IMR-90 (cell line): ENCODE measurements around the gene ZDHHC1. TPM values are rescaled to one million over a fixed set of nuclear protein-coding genes. Genes with fewer than 3 reads are reported as not detected.

Source experiments
- ATAC-seq: fragments of 200-7000 bp; cut with Tn5 transposase; 2 replicates; pipeline ENCODE4 v1.9.1; 2020; ENCODE audit warnings: low read depth, mild to moderate bottlenecking, moderate library complexity
- BruUV-seq: library from RNA; stranded (reverse); fragments of 400-500 nt; replicated peaks from 2 replicates; lab custom pipeline; 2021; lab: Mats Ljungman, UMichigan
- CTCF ChIA-PET: fragments of 300-600 bp; formaldehyde crosslinking; extraction: SDS; loops from one replicate; lab custom pipeline; 2021; ENCODE audit warnings: antibody characterized with exemption; lab: Yijun Ruan, JAX
- POLR2A ChIA-PET: fragments of 300-600 bp; sonication (Branson Sonifier 250); formaldehyde crosslinking; loops from one replicate; lab custom pipeline; 2022; ENCODE audit warnings: antibody characterized with exemption; ENCODE audit not compliant: unreplicated experiment; lab: Charles Lee
- DNase-seq: peaks from one replicate; pipeline ENCODE4 v3.0.0; 2013
- H2AFZ ChIP-seq: replicated peaks from 2 replicates; pipeline ENCODE3; 2013; ENCODE audit warnings: low read length, mild to moderate bottlenecking; ENCODE audit not compliant: poor library complexity
- H2AK5ac ChIP-seq: 2 replicates; pipeline ENCODE4 v1.6.1; 2013; ENCODE audit warnings: low read depth, low read length, inconsistent platforms
- H2AK9ac ChIP-seq: replicated peaks from 2 replicates; pipeline ENCODE3; 2013; ENCODE audit warnings: mild to moderate bottlenecking, low read depth, low read length, moderate library complexity; ENCODE audit not compliant: poor library complexity
- H2BK120ac ChIP-seq: 2 replicates; pipeline ENCODE4 v1.6.1; 2013; ENCODE audit warnings: low read depth, low read length, inconsistent platforms
- H2BK15ac ChIP-seq: 3 replicates; pipeline ENCODE4 v1.6.1; 2013; ENCODE audit warnings: low read depth, low read length, inconsistent platforms
- H2BK20ac ChIP-seq: 2 replicates; pipeline ENCODE4 v1.6.1; 2013; ENCODE audit warnings: low read depth, mild to moderate bottlenecking, inconsistent platforms, low read length, moderate library complexity
- H2BK5ac ChIP-seq: 2 replicates; pipeline ENCODE4 v1.6.1; 2013; ENCODE audit warnings: mild to moderate bottlenecking, low read depth, low read length, inconsistent platforms; ENCODE audit not compliant: poor library complexity, severe bottlenecking
- H3K14ac ChIP-seq: replicated peaks from 2 replicates; pipeline ENCODE4 v1.6.1; 2013; ENCODE audit warnings: low read depth, low read length, inconsistent platforms
- H3K18ac ChIP-seq: 2 replicates; pipeline ENCODE4 v1.6.1; 2013; ENCODE audit warnings: low read depth, low read length, control low read depth
- H3K23ac ChIP-seq: 2 replicates; pipeline ENCODE4 v1.6.1; 2013; ENCODE audit warnings: low read depth, low read length, inconsistent platforms
- H3K27ac ChIP-seq: 2 replicates; pipeline ENCODE4 v1.5.1; 2013; ENCODE audit warnings: mild to moderate bottlenecking, control low read depth, low read length; ENCODE audit not compliant: insufficient read depth
- H3K27me3 ChIP-seq: 2 replicates; pipeline ENCODE4 v1.6.1; 2013; ENCODE audit warnings: low read length; ENCODE audit not compliant: control insufficient read depth, insufficient read depth
- H3K36me3 ChIP-seq: 2 replicates; pipeline ENCODE4 v1.6.1; 2013; ENCODE audit warnings: low read length, mixed read lengths; ENCODE audit not compliant: control insufficient read depth, insufficient read depth
- H3K4ac ChIP-seq: 2 replicates; pipeline ENCODE4 v1.6.1; 2013; ENCODE audit warnings: low read depth, low read length, inconsistent platforms
- H3K4me1 ChIP-seq: 2 replicates; pipeline ENCODE4 v1.6.1; 2013; ENCODE audit warnings: low read length, mixed read lengths; ENCODE audit not compliant: control insufficient read depth, insufficient read depth
- H3K4me2 ChIP-seq: 2 replicates; pipeline ENCODE4 v1.6.1; 2013; ENCODE audit warnings: low read depth, mild to moderate bottlenecking, control low read depth, low read length, moderate library complexity
- H3K4me3 ChIP-seq: 2 replicates; pipeline ENCODE4 v1.5.1; 2013; ENCODE audit warnings: low read depth, mild to moderate bottlenecking, control low read depth, low read length, moderate library complexity; ENCODE audit not compliant: insufficient read depth
- H3K56ac ChIP-seq: 2 replicates; pipeline ENCODE4 v1.6.1; 2013; ENCODE audit warnings: low read length, inconsistent platforms; ENCODE audit not compliant: insufficient read depth; ENCODE audit errors: extremely low read depth
- H3K79me1 ChIP-seq, 2 experiments: 2 replicates each; pipeline ENCODE4 v1.6.1; 2013; ENCODE audit warnings: low read length in 2 of 2, inconsistent platforms in 1 of 2, low read depth in 1 of 2
- H3K9ac ChIP-seq: 2 replicates; pipeline ENCODE4 v1.6.1; 2013; ENCODE audit warnings: low read depth, low read length, control low read depth
- H3K9me1 ChIP-seq: 2 replicates; pipeline ENCODE4 v1.6.1; 2013; ENCODE audit warnings: low read length, inconsistent platforms; ENCODE audit not compliant: insufficient read depth
- H3K9me3 ChIP-seq: 2 replicates; pipeline ENCODE4 v1.6.1; 2013; ENCODE audit warnings: low read length; ENCODE audit not compliant: control insufficient read depth, insufficient read depth
- H4K20me1 ChIP-seq: 2 replicates; pipeline ENCODE4 v1.6.1; 2013; ENCODE audit warnings: low read length, inconsistent platforms; ENCODE audit not compliant: insufficient read depth
- H4K5ac ChIP-seq: 2 replicates; pipeline ENCODE4 v1.6.1; 2013; ENCODE audit warnings: mild to moderate bottlenecking, low read depth, low read length, control low read depth
- H4K8ac ChIP-seq, 2 experiments: 2 replicates each; pipeline ENCODE4 v1.6.1; 2013; ENCODE audit warnings: low read depth in 2 of 2, low read length in 2 of 2, control low read depth in 1 of 2, inconsistent platforms in 1 of 2
- H4K91ac ChIP-seq: 2 replicates; pipeline ENCODE4 v1.6.1; 2013; ENCODE audit warnings: low read depth, low read length, inconsistent platforms; ENCODE audit not compliant: insufficient read depth
- BHLHE40 ChIP-seq: fragments of 150-350 bp; IDR thresholded peaks from 2 replicates; pipeline ENCODE4 v1.6.1; 2016; ENCODE audit warnings: mild to moderate bottlenecking, low read depth, low read length
- SMC3 ChIP-seq: fragments of 150-350 bp; IDR thresholded peaks from 2 replicates; pipeline ENCODE4 v1.6.1; 2016; ENCODE audit warnings: low read depth, mild to moderate bottlenecking, antibody characterized with exemption, low read length, moderate library complexity
- WGBS, 2 experiments: methylation state at CpG; one replicate each; pipeline versions ENCODE4 v1.1.5 to v1.1.7; 2013; ENCODE audit warnings: missing lambda C conversion rate in 2 of 2; ENCODE audit not compliant: insufficient read length in 1 of 2; ENCODE audit errors: extremely low coverage in 2 of 2; 5-methylcytosine and 5-hydroxymethylcytosine counted together
- dilution Hi-C: fragments of 300-500 bp; cut with HindIII; formaldehyde crosslinking; loops from one replicate; pipeline ENCODE4 v1.14.3; 2018; ENCODE audit warnings: low sequenced_read_pairs; ENCODE audit not compliant: unreplicated experiment
- in situ Hi-C: fragments of 300-500 bp; cut with MboI; formaldehyde crosslinking; loops from 3 replicates; pipeline ENCODE4 v1.14.3; 2019; ENCODE audit warnings: low sequenced_read_pairs, inconsistent platforms, mixed read lengths
- intact Hi-C: fragments of 100-400 bp; cut with micrococcal nuclease; formaldehyde crosslinking; loops from 2 replicates; pipeline ENCODE4 v1.10.0; 2022
- polyA plus RNA-seq, 3 experiments: library from polyadenylated mRNA; depleted of rRNA; stranded (reverse); fragments of >200 nt; gene quantifications; 2 replicates each; pipeline ENCODE4 v1.2.3, GENCODE V29; 2012; ENCODE audit warnings: low replicate concordance in 1 of 3
- total RNA-seq: library from RNA; depleted of rRNA; stranded (reverse); fragments of >200 nt; gene quantifications from 2 replicates; pipeline ENCODE4 v1.2.3, GENCODE V29; 2012

ZDHHC1 gene
- total and polyA plus RNA-seq, 2 of the 4 experiments (the other 2 are of a cell fraction), result 2.0 to 5.9 TPM

DNA sequence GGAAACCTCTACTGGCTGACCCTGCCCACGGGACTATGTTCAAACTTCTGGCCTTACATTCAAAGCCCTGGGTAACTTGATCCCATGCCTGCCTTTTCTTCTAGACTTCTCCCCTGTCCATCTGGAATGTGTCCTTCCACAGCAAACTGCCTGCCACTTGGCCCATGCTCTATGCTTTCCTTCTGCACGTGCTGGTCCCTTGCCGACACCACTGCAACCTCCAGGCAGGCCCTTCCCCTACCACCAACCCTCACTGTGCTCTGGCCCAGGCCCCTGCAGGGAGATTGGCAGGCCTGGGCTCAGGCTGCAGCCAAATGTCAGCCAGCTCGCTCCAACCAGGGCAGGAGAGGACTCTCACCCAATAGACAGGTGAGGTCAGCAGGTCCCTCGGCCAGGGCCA lies 25.6 kb upstream of the ZDHHC1 start:
- no peak overlapping the region for H3K23ac ChIP-seq
- no peak overlapping the region for H4K8ac ChIP-seq
- no peak overlapping the region for H3K9ac ChIP-seq
- H3K4ac ChIP-seq, result no peak overlapping the region
- no peak overlapping the region for H3K14ac ChIP-seq
- in situ Hi-C loops (no loop called here), dilution Hi-C loops (no loop called here), intact Hi-C loops (no loop called here)
- peaks cover 5% of the 10 kb centered on the region; the same call in 1 of the 2 replicates for H3K9me1 ChIP-seq
- H4K5ac ChIP-seq, result no peak overlapping the region
- peaks cover 29% of the 10 kb centered on the region for H3K4me1 ChIP-seq
- H2BK5ac ChIP-seq, result no peak overlapping the region
- H2BK20ac ChIP-seq, result no peak overlapping the region
- no peak overlapping the region for H3K4me2 ChIP-seq
- no TSS peak for BruUV-seq
- no peak overlapping the region for H2BK15ac ChIP-seq
- H3K27me3 ChIP-seq, result no peaks in the 10 kb centered on the region
- no peak overlapping the region for H3K18ac ChIP-seq
- no peak overlapping the region for H3K27ac ChIP-seq
- H4K91ac ChIP-seq, result no peak overlapping the region
- peak; percentile 54; the same call in 1 of the 2 replicates for TF ChIP-seq BHLHE40
- TF ChIP-seq SMC3, result no peak
- no peak overlapping the region for H2AK9ac ChIP-seq
- DNase-seq (peak; percentile 19), ATAC-seq (peak; percentile 38)
- H2AFZ ChIP-seq, result peak overlapping the region; percentile 49
- peaks cover 45% of the 10 kb centered on the region for H4K20me1 ChIP-seq
- H3K79me1 ChIP-seq, result peaks cover 0 to 49% of the 10 kb centered on the region in 2 experiments; a peak in 2 of 4 replicates
- no peak overlapping the region for H3K4me3 ChIP-seq
- H3K9me3 ChIP-seq, result no peaks in the 10 kb centered on the region
- 14% methylated on average over 2 of the region's 5 CpGs; no CpG with 5 or more reads in 1 of the 2 experiments for WGBS, 2 experiments
- POLR2A ChIA-PET, result no interaction called here
- no peak overlapping the region for H2BK120ac ChIP-seq
- H3K56ac ChIP-seq, result no peak overlapping the region
- no peak overlapping the region for H2AK5ac ChIP-seq
- peaks cover 34% of the 10 kb centered on the region for H3K36me3 ChIP-seq
- CTCF ChIA-PET, result no interaction called here
